ENCODE results near the gene EBF3.

EBF3 gene

GRCh38 chr10:129793479-129793878 is 170.6 kb downstream of the EBF3 start:
- TF ChIP-seq CTCF (IDR thresholded peaks at IDR 0.05; ENCODE audit: low read depth, low read length, missing control alignments), result no peak
- DNase-seq (ENCODE audit: extremely low read depth, low read depth), result no peak
- no peak overlapping the region for H3K4me3 ChIP-seq (replicated peaks; ENCODE audit: low read depth, low read length)

DNA sequence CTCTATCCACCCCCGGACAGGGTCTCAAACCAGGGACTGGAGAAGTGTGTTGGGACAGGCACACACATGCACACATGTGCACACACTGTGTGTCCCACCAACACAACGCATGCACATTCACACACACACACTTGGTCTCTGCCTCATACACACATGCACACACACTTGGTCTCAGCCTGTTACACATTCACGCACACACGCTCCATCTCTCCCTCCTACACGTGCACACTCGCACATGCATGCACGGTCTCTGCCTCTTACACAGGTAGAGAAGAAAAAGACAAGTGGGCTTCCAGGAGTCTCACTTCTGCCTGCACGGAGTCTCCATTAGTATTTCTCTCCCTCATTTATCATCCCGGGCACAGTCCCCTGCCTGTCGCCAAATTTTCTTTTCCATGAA is 171.2 kb downstream of the EBF3 start:
- DNase-seq (ENCODE audit: extremely low read depth, low read depth), result no peak
- no peak for TF ChIP-seq CTCF (IDR thresholded peaks at IDR 0.05; ENCODE audit: low read depth, low read length, missing control alignments)
- no peak overlapping the region for H3K4me3 ChIP-seq (replicated peaks; ENCODE audit: low read depth, low read length)

DNA sequence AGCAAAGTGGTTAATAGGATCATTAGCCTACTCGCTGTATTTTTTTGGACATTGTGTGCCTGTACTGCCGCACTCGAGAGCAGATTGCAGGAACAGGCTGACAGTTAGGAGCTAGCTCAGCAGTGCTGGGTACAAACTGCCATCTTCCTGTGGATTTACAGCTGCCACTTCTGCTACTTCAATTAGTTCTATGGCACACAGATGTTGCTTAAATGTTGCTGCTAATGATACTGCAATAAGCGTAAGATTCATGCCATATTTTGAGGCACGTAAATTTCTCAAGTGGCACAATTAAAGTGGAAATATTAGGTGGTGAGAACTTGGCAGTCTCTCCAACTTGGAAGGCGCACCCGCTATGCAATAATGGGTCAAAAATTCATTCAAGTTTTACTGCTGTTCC is 171.9 kb downstream of the EBF3 start:
- DNase-seq (ENCODE audit: extremely low read depth, low read depth), result no peak
- H3K4me3 ChIP-seq (replicated peaks; ENCODE audit: low read depth, low read length), result no peak overlapping the region
- TF ChIP-seq CTCF (IDR thresholded peaks at IDR 0.05; ENCODE audit: low read depth, low read length, missing control alignments), result no peak

GRCh38 chr10:129790715-129791446 is 173.2 kb downstream of the EBF3 start:
- no peak for TF ChIP-seq CTCF (IDR thresholded peaks at IDR 0.05; ENCODE audit: low read depth, low read length, missing control alignments)
- no peak overlapping the region for H3K4me3 ChIP-seq (replicated peaks; ENCODE audit: low read depth, low read length)
- DNase-seq (ENCODE audit: extremely low read depth, low read depth), result no peak

DNA sequence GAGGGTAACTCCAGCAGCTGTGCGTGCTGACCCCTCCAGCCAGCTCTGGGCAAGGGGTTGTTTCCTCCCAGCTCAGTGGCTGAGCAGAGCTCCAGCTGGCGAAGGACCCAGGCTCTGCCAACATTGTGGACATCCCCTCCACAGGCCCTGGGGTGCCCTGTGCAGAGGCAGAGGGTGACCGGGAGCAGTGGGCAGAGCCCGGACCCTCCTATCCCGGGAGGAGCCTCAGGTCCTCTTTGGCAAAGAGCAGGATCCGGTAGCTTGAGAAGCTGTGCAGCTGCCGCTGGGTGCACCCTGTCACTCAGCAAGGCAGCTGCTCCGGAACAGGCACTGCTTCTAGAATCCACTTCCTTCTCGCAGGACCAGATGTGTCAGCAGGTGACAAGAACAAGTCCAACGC is 175.9 kb downstream of the EBF3 start:
- TF ChIP-seq CTCF (IDR thresholded peaks at IDR 0.05; ENCODE audit: low read depth, low read length, missing control alignments), result no peak
- no peak for DNase-seq (ENCODE audit: extremely low read depth, low read depth)
- H3K4me3 ChIP-seq (replicated peaks; ENCODE audit: low read depth, low read length), result no peak overlapping the region

GRCh38 chr10:129787557-129787956 is 176.5 kb downstream of the EBF3 start:
- no peak for DNase-seq (ENCODE audit: extremely low read depth, low read depth)
- TF ChIP-seq CTCF (IDR thresholded peaks at IDR 0.05; ENCODE audit: low read depth, low read length, missing control alignments), result no peak
- no peak overlapping the region for H3K4me3 ChIP-seq (replicated peaks; ENCODE audit: low read depth, low read length)

DNA sequence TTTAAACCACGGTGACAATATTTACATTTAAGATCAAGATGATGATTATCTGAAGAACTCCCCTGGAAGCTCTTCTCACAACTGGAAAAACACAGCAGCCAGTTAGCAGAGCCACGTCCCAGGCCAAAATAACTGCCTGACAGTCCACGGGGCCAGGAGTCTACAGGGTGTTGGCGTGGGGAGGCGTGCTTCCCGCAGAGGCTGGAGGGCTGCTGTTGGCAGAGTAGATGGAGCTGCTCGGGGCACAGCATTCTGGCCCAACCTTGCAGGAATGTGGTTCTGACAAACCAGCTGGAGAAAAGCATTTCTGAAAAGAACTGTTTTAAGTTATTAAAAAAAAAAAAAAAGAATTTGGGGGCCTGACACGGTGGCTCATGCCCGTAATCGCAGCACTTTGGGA is 177.9 kb downstream of the EBF3 start:
- no peak for TF ChIP-seq CTCF (IDR thresholded peaks at IDR 0.05; ENCODE audit: low read depth, low read length, missing control alignments)
- DNase-seq (ENCODE audit: extremely low read depth, low read depth), result no peak
- H3K4me3 ChIP-seq (replicated peaks; ENCODE audit: low read depth, low read length), result no peak overlapping the region
